HG02943 (cell line): ENCODE data around the gene RECQL5.

ENCODE experiments used
- ATAC-seq: cut with Tn5 transposase; IDR thresholded peaks from one replicate; pipeline ENCODE4 v1.9.1; 2021; ENCODE audit warnings: mild to moderate bottlenecking, low read depth, moderate library complexity; ENCODE audit not compliant: unreplicated experiment

The RECQL5 gene

GRCh38 chr17:75689441-75689873, 22.5 kb upstream of the RECQL5 start:
- ATAC-seq = no peak

- ATAC-seq = no peak
Measured at GRCh38 chr17:75688209-75688825, 21.4 kb upstream of the RECQL5 start.

DNA sequence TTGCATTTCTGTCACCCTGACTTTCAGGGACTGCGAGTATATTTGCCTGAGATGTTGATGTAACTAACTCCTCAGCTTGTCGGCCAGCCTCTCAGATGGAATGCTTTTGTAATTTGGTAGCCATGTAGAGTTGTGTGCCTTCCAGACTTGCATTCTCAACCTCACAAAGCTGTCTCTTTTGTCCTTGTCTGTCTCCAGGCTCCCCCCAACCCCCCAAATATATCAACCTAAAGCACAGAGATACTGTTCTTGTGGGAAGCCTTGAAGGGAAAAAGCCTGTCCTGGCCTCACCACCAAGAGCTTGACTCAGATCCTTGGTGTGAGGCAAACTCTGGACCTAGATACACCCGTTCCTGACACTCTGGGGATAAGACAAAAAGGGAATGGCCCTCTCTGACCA, 18.5 kb upstream of the RECQL5 start:
- ATAC-seq = no peak

DNA sequence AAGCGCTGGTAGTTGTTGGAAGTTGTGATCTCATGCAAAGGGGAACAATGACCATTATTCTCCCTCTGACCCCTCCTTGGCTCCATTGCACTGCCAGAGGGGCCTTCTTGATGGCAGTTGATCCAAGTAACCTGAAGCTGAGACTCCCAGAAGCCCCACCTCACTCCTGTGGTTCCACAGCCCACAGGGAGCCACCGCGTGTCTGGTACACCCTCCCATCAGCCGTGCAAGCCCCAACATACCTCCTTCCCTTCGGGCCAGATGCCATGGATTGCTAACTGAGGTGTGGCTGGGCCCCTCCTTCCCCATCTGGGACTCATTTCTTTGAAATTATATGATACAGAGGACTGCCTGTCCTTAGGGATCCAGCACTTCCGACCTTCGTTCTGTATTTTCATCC, 18.0 kb upstream of the RECQL5 start:
- no peak for ATAC-seq

GRCh38 chr17:75684249-75684648, 17.3 kb upstream of the RECQL5 start:
- no peak for ATAC-seq

GRCh38 chr17:75683583-75683982, 16.6 kb upstream of the RECQL5 start:
- ATAC-seq = no peak

DNA sequence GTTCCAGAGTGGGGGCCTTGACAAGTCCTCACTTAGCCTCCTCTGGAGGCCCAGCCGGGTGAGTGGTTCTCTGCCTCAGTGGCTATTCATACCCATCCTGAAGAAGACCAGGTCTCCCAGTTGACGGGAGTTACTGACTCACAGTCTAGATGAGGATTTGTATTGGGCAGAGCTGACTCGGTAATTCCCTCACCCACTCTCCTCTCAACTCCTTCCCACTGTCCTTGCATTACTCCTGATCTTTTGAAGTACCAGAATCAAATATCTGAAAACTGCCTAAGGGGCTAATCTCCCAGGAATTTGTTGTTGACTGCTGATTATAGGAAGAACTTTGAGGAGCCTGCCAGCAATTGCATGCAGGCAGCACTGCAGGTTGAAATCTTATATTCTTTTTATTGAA, 14.3 kb upstream of the RECQL5 start:
- no peak for ATAC-seq

DNA sequence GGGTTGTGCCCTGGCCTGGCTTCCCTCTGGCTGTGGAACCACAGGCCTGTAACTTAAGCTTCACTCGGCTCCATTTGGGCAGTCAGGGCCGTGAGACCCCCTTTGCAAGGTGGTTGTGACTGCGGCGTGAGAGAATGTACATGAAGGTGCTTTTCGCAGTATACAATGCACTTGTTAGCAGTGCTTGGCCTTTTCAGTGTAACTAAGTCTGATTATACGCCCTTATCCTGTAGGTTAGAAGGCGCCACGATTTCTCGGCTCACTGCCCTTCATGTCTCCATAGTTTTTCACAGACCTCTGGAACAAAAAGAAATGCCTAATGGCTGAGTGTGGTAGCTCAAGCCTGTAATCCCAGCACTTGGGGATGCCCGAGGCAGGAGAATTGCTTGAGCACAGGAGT, 13.5 kb upstream of the RECQL5 start:
- no peak for ATAC-seq

DNA sequence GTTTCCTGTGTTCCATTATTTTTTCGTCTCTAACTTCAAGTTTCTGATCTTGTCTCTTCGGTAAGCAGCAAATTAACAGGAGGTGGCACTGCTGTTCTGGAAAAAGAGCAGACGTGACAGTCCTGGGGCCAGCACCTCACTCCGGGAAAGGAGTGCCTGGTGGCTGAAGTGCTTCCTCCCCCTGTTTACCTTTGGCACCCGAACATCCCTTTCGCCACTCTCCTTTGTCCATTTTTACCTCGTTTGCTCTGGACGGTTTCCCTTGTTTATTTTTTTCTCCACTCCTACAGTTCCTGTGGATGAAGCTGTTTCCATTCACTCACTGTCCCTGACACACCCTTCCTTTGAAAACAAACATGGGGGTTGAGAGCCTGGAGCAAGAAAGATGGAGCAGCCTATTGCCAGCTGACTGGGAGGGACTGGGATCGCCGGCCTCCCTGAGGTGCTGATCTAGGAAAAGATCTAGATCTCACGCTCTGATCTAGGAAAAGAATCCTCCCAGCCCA, 12.8 kb upstream of the RECQL5 start:
- no peak for ATAC-seq

GRCh38 chr17:75676461-75676860, 9.5 kb upstream of the RECQL5 start:
- no peak for ATAC-seq

DNA sequence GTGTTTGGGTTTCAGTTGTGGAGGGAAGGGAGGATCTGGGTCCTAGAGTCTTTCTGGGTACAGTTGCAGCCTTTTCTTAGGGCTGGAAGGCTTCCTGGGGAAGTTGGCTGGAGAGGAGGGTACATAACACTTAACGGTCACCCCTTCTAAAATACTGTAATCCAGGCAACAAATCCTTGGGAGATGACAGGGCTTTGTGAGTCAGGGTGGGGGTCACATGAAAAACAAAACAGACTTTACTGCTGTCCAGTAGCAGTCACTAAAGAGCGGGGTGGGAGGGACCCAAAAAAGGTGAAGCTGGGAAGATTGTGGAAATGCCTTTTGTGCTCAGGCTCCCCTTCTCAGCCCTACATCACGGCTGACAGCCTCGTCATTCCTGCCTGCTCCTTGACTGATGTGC, 6.5 kb upstream of the RECQL5 start:
- no peak for ATAC-seq

DNA sequence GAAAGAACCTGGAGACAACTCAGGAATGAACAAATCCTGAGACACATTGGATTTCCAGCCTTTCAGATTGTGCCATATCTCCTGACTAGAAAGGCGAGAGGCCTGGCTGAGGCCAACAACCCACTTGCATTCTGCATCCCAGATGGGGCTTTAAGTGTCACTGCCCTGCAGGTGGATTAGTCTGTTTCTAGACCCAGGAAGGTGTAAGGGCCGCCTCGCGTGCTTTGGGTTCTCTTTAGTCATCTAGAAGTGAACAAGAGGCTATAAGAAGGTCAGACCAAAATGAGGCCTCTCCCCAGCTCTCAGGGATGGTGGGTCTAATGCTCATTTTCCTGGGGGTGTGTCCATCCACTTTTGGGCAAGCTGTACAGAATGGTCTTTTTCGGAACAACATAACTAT, 5.1 kb upstream of the RECQL5 start:
- ATAC-seq = no peak

GRCh38 chr17:75670868-75671267, 3.9 kb upstream of the RECQL5 start:
- ATAC-seq = no peak

GRCh38 chr17:75668489-75668888, 1.5 kb upstream of the RECQL5 start:
- no peak for ATAC-seq

DNA sequence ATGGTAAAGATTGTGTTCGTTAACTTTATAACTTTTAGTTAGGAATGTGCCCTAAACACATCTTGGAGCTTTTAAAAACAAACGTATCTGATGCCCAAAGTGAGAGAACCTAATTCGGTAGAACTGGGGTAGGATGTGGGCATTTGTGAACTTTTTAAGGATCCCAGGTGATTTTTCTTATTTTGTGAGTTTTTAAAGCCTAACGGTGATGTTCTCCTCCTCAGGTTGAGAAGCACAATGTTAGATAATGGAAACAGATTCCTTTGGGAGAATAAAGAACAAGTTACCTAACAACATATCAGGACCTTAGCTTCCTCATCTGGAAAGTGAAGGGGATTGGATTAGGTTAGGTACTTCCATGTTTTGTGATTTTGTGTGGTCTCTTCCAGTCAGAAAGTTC, 871 bp upstream of the RECQL5 start:
- ATAC-seq = no peak

DNA sequence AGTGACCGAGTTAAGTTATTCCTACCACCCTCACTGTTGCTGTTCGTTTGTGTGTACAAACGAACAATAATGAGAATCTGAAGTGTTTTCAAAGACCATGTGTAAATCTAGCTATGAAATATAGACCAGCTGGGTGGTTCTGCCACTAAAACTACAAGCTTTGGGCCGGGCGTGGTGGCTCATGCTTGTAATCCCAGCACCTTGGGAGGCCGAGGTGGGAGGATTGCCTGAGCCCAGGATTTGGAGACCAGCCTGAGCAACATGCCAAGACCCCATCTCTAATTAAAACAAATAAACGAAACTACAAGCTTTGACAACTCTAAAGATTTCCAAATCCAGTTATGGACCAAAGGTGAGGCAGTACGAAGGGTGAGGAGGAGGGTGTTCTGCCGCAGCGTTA, 973 bp downstream of the RECQL5 start:
- ATAC-seq = no peak

DNA sequence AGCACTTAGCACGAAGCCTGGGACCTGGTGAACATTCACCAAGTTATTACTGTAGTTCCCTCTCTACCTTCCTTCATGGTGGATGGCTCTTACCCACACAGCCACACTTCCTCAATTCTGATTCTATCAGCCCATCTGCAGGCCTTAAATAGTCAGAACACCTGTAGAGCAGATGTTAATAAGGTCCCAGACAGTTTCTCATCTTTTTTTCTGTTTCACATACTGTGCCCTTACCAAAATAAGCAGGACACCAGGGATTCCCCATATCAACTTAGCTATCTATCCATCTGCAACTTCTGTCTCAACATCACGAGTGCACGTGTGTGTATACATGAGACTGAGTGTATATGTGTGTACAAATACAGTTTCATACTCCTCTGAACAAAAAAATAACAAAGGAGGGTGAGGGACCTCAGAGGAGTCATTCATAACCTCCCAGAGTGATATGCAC, 2.8 kb downstream of the RECQL5 start:
- peak; percentile 48 for ATAC-seq

DNA sequence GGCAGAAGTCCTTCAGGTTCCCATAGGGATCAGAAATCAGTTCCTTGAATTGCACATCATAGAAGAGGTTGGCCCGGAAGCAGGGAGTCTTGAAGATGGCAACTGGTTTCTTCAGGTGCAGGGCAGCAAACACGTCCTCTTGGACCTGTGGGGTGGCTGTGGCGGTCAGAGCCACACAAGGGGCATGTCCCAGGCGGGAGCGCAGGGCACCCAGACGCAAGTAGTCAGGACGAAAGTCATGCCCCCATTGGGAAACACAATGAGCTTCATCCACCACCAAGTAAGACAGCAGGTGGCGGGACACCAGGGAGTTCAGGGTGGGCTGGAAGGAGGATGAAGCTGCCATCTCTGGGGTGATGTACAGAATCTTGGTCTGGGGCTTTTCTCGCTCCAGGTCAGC, 4.4 kb downstream of the RECQL5 start:
- no peak for ATAC-seq

GRCh38 chr17:75661531-75661930, 5.4 kb downstream of the RECQL5 start:
- ATAC-seq = no peak

DNA sequence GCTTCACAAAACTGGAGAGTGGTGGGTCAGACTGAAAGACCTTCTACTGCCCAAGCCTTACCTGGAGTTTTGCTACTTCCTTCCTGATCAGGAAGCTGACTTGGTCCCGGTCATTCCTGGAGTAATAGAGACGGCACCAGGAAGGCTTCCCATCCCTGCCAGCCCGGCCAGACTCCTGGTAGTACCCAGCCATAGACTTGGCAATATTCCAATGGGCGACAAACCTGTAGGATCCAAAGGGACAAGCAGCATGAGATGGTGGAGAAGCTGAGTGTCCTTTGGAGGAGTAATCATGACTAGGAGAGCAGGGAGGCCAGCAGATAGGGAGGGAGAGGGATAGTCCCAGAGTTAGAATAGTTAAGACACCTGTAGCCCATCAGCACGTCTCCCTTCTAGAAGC, 8.7 kb downstream of the RECQL5 start:
- ATAC-seq = no peak

- ATAC-seq = no peak
Measured at GRCh38 chr17:75654176-75654575, 12.8 kb downstream of the RECQL5 start.

DNA sequence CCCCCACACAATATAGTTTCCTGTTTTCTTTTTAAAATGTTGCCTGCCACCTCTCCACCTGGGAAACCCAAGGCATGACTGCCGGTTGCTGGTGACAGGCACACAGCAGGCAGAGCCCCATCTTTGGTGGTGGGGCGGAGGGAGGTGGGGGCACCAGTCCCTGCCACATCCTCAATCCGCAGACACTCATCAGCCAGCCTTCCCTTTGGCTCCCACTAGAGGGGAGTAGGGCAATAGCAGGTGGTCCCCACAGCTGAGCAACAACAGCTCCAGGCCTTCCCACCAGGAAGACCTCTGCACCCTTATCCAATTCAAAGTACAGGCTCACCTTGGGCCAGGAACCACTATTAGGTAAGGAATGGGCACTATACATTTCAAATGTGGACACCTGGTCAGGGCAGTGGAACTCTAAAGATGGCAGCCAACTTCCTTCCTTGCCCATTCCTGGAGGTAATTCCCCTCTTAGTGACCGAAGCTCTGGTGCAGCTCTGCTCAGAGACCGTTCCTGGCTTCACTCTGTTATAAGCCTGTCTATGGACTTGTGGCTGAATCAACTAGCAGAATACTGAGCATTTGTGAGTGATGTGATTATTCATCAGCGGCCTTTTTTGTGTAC, 13.9 kb downstream of the RECQL5 start:
- ATAC-seq = no peak
